Loucy (cell line): ENCODE data around the gene RRP8.

Experiments
- EZH2phosphoT487 ChIP-seq: fragments of 200-600 bp; IDR thresholded peaks from 2 replicates; pipeline ENCODE4 v1.6.1; 2018; ENCODE audit warnings: antibody characterized with exemption, mild to moderate bottlenecking, moderate library complexity, borderline replicate concordance
- TF ChIP-seq, protein P1 (sequence below): fragments of 200-600 bp; sonication (generic); conservative IDR thresholded peaks from 2 replicates; pipeline ENCODE4 v1.5.1; 2014; ENCODE audit warnings: mild to moderate bottlenecking, antibody characterized with exemption, low read length

DNA sequence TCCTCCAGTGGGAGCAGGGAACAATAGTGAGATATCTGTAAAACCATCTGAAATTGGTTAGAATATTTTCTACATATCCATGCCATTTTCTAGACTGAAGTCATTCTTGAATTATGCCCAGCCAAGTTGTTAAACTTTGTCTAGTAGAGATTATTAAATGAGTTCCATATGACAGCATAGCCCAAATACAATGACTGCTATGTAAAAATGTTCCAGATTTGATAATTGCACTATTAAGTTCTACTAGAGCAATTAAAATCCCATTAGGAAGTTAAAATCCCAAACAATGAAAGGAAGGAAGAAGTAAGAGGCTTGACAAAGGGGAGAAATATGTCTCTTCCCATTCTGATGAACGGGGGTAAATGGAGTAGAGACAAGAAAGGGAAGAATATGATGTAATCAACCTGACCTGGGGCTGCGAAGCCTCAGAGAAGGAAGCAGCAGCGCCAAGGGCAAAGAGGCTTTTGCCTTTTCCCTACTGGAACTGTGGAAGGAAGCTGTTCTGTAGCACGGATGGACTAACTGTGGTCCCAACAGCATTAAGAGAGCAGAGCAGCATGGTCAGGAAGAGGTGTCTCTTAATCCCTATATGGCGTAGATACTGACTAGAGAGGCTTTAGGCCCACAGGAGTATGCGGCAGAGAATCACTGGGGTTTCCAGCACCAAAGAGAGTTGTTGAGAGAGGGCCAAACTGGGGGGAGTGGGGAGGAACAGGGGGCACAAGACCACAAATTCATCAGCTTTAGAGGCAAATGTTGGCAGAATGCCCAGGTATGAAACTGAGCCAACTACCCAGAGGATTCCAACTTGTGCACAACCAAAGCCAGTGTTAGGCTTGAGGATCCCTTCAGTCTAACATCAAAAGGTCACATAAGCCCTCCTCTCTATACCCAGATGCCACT, 26.7 kb downstream of the RRP8 start:
- TF ChIP-seq, protein P1, sequence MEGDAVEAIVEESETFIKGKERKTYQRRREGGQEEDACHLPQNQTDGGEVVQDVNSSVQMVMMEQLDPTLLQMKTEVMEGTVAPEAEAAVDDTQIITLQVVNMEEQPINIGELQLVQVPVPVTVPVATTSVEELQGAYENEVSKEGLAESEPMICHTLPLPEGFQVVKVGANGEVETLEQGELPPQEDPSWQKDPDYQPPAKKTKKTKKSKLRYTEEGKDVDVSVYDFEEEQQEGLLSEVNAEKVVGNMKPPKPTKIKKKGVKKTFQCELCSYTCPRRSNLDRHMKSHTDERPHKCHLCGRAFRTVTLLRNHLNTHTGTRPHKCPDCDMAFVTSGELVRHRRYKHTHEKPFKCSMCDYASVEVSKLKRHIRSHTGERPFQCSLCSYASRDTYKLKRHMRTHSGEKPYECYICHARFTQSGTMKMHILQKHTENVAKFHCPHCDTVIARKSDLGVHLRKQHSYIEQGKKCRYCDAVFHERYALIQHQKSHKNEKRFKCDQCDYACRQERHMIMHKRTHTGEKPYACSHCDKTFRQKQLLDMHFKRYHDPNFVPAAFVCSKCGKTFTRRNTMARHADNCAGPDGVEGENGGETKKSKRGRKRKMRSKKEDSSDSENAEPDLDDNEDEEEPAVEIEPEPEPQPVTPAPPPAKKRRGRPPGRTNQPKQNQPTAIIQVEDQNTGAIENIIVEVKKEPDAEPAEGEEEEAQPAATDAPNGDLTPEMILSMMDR: no peak
- no peak for TF ChIP-seq EZH2phosphoT487
